Forelimb muscle (tissue), 1 donor: Measurements from ENCODE around the gene BRIP1. TPM values are rescaled to one million over a fixed set of nuclear protein-coding genes. Genes with fewer than 3 reads are reported as not detected.
A peak's percentile ranks its signal among the peaks of the same experiment; 100 is the strongest.

Experiments used
- DNase-seq: peaks from one replicate; pipeline ENCODE4 v3.0.0-alpha.2; 2013; ENCODE audit warnings: low read depth
- polyA plus RNA-seq: library from polyadenylated mRNA; unstranded; fragments of 120-200 nt; gene quantifications from one replicate; pipeline ENCODE4 v1.2.1, GENCODE V29; 2013; ENCODE audit not compliant: insufficient read length

BRIP1 gene
- polyA plus RNA-seq, 1 donor, result 3.8 TPM

- DNase-seq, result no peak
These were observed 104.0 kb downstream of the BRIP1 start for GRCh38 chr17:61759362-61759761.

DNA sequence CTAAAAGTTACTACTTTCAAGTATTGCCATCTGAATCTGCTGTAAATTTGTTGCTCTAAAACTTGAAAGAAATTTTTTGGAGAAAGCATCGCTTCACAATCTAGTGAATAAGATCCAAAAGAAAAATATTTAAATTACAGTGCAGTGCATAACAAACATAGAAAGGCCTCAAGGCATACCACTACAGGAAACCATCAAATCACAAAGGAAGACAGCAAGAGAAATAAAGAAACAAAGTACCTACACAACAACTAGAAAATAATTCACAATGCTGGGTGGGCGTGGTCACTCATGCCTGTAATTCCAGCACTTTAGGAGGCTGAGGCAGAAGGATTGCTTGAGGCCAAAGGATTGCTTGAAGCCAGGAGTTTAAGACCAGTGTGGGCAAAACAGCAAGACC is 104.9 kb downstream of the BRIP1 start:
- DNase-seq, result no peak

DNA sequence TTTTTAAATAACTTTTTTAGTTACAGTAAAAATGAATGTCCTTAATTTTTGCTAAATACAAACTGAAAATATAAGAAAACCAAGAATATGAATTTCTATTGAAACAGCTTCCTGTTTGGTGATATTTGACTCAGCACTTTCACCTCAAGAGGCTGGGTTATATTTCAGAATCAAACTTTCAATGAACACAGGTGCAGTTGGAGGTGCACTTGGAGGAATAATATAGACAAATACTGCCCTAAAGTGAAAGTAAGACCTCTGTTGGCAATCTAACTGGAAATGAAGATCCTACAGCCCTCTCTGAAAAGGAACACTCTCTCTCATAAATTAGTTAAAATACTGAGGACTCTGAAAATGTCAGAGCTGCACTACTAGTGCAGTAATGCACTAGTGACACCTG is 106.2 kb downstream of the BRIP1 start:
- no peak for DNase-seq

DNA sequence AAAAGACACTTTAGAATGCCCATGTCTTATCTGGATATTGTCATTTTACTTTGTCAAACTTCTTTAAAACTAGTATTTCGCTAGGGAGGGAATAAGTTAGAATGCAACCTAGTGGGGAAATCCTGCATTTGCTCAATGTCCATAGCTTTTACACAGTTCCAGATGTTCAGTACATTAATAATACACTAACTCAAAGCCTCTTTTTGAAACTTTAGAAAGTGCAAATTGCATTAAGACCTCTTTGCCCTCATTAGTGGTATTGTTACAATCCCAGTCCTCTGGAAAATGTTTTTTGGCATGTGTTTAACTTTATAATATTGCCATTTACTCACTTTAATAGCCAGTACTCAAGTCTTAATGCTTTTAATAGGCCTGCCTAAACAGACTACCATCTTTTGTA is 106.8 kb downstream of the BRIP1 start:
- DNase-seq, result no peak

- DNase-seq, result no peak
These were observed 107.7 kb downstream of the BRIP1 start for GRCh38 chr17:61755668-61756067.

GRCh38 chr17:61755078-61755477 is 108.2 kb downstream of the BRIP1 start:
- no peak for DNase-seq

DNA sequence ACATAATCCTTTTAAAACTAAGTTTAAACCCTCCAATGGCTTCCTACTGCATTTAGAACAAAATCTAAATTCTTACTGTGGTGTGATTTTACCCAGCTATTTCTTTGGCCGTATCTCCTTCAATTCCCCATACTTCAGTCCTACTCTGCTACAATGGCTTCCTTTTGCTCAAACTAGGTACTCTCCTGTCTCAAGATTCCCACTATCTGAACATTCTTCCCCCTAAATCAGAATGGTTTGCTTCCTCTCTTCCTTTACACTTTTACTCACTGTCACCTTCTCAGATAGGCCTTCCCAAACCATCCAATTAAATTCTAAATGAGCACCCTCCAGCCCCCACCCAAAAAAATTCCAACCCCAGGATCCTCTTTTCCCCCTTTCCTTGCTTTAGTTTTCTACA is 109.2 kb downstream of the BRIP1 start:
- DNase-seq, result no peak

DNA sequence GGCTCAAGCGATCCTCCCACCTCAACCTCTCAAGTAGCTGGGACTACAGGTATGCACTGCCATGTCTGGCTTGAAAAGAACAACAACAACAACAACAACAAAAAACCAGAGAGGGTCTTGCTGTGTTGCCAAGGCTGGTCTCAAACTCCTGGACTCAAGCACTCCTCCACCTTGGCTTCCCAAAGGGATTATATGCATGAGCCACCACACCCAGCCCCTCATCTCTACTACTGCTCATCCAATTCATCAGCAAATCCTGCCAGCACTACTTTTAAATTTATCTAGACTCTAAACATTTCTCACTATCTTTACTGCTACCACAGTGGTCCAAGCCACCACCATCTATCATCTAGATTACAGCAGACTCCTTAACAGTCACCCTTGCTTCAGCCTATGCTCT is 109.6 kb downstream of the BRIP1 start:
- no peak for DNase-seq

- no peak for DNase-seq
These were observed 112.7 kb downstream of the BRIP1 start for GRCh38 chr17:61750656-61751055.

DNA sequence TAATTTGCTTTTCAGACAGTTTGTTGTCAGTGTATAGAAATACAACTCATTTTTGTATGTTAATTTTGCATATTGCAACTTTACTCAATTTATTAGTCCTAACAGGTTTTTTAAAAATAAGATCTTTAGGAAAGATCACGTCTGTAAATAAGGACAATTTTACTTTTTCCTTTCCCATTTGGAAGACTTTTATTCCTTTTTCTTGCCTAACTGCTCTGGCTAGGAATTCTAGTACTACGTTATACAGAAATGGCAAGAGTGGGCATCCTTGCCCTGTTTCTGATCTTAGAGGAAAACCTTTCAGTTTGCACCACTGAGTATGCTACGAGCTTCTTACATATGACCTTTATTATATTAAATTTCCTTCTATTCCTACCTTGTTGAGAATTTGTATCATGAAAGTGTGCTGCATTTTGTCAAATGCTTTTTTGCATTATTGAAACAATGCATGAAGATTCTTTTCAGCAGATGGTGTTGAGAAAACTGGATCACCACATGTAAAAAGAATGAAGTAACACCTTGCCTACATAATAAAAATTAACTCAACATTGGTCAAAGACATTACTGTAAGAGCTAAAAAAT is 113.4 kb downstream of the BRIP1 start:
- no peak for DNase-seq

GRCh38 chr17:61746248-61746985 is 116.9 kb downstream of the BRIP1 start:
- no peak for DNase-seq

DNA sequence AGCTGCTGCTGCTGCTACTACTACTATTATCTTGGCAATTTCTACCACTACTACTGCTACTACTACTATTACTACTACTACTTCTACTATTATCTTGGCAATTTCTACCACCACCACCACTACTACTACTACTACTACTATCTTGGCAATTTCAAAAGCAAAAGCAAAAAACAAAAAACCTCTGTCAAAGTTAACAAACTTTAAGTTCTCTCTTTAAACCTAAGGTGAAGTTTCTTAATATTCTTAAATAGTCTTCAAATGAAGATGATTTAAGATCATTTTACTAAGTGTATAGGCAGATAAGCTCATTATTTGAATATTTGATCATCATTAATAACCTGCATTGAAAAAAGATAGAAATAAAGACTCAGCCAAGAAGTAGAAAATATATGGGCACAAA is 118.5 kb downstream of the BRIP1 start:
- no peak for DNase-seq

DNA sequence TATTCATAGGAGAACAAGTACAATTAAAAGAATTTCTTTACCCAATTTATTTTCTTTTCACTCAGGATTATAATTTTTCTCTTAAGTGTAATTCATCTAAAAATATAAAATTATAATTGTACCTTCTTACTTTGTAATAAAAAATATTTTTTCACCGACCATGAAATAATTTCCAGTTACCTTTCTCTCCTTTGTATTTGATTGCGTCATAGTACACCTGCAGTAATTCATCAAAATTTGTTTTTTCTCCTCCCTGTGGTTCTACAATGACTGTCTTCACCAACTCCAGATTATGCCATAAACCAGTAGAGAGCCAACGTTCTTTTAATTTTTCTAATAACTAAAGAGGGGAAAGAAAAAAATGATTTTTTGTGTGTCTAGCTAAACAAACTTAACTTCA is 119.1 kb downstream of the BRIP1 start:
- no peak for DNase-seq

DNA sequence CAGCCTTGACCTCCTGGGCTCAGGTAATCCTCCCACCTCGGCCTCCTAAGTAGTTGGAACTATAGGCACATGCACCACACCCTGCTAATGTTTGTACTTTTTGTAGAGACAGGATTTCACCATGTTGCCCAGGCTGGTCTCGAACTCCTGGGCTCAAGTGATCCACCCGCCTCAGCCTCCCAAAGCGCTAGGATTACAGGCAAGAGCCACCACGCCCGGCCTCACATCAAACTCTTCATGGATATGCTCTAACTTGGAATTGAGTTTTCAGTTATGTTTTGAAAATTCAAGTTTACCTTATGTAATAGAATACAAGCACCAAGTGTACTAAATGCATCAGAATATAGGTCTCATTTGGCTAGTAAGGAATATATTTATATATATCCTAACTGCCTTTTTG is 119.6 kb downstream of the BRIP1 start:
- DNase-seq, result no peak

- DNase-seq, result no peak
These were observed 124.3 kb downstream of the BRIP1 start for GRCh38 chr17:61739002-61739401.

DNA sequence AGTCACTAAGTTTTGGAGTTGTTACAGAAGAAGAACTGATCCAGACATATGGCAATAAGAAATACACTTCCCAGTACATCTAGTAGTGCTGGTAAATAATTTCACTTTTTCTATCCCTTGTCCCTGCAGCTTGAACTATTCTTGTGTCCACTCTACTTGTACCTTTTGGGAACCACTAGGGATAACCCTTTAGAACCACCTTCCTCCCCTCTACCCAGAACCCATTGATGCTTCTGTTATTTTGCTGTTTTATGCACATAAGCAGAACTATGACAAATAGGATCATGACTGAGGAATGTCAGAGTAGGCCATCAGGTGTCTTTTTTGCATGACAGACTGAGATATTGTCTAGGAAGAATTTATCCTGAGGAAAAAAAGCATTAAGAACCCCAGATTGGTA is 125.1 kb downstream of the BRIP1 start:
- DNase-seq, result no peak

GRCh38 chr17:61737820-61738219 is 125.5 kb downstream of the BRIP1 start:
- no peak for DNase-seq

DNA sequence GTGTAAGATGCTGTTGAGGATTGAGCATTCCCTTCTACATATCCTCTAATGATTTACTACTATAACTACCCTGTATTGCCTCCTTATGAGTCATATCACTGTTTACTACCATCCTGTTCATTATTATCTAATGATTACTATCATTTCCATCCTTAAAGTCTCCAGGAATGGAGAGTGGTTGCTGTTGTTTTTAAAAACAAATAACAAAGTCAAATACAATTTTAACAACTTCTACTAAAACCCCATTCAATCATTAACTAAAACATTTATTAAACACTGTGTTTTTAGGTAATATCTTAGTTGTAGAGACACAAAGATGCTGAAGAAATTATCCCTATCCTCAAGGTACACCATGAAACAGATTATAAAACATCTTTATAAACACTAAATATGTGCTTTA is 126.9 kb downstream of the BRIP1 start:
- DNase-seq, result no peak

GRCh38 chr17:61735807-61736206 is 127.5 kb downstream of the BRIP1 start:
- no peak for DNase-seq

GRCh38 chr17:61734466-61734865 is 128.9 kb downstream of the BRIP1 start:
- peak; percentile 14 for DNase-seq

DNA sequence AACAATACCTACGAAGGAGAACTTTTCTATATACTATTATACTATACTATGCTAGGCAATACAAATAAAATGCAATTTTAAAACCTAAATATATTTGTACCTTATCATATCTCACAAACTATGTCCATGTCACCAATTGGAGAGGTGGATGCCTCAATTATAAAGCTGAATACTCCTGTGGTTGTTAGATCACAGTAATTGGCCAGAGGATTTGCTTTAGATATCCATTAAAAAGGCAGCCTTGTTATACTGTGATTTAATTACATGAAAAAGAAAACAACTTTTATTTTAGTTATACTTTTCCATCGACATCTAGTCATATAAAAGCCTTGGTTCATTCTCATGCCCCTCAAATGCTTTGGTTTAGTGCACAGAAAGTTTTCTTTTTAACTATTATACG is 129.3 kb downstream of the BRIP1 start:
- no peak for DNase-seq

GRCh38 chr17:61733021-61733420 is 130.3 kb downstream of the BRIP1 start:
- no peak for DNase-seq

- DNase-seq, result no peak
These were observed 131.2 kb downstream of the BRIP1 start for GRCh38 chr17:61732169-61732568.

GRCh38 chr17:61731330-61731729 is 132.0 kb downstream of the BRIP1 start:
- DNase-seq, result no peak
